ENCODE data around the gene ALCAM.

GRCh38 chr3:105458518-105459215 is 92.0 kb downstream of the ALCAM start:
- TF ChIP-seq CTCF (IDR thresholded peaks at IDR 0.05), result no peak
- no peak for TF ChIP-seq POLR2A (IDR thresholded peaks at IDR 0.05)
- TF ChIP-seq POLR2AphosphoS5 (IDR thresholded peaks at IDR 0.05), result no peak
